MM.1S (cell line): Measurements from ENCODE around the gene SH3BP2.

Source experiments
- CTCF ChIP-seq: fragments of 300-600 bp; sonication (generic); IDR thresholded peaks from 2 replicates; pipeline ENCODE4 v1.5.1; 2016; ENCODE audit warnings: antibody characterized with exemption, low read length, mixed read lengths
- EZH2 ChIP-seq: fragments of 300-600 bp; sonication (generic); optimal IDR thresholded peaks from 2 replicates; pipeline ENCODE3; 2017; ENCODE audit warnings: low read depth, mild to moderate bottlenecking, antibody characterized with exemption, low read length, mixed read lengths
- EZH2phosphoT487 ChIP-seq: fragments of 300-600 bp; sonication (generic); IDR thresholded peaks from 2 replicates; pipeline ENCODE4 v1.6.1; 2018; ENCODE audit warnings: antibody characterized with exemption, low read length

- TF ChIP-seq CTCF, result no peak
- TF ChIP-seq EZH2, result no peak
- TF ChIP-seq EZH2phosphoT487, result no peak
These were observed 85.5 kb downstream of the SH3BP2 start for GRCh38 chr4:2878346-2878745.
